DOHH2 (cell line): Measurements from ENCODE around the gene MAPK6.

Source experiments
- EZH2phosphoT487 ChIP-seq: fragments of 200-600 bp; sonication (generic); IDR thresholded peaks from 2 replicates; pipeline ENCODE4 v1.6.1; 2017; ENCODE audit warnings: borderline replicate concordance, mild to moderate bottlenecking, antibody characterized with exemption, low read length, moderate library complexity, mixed read lengths
- TF ChIP-seq, protein P1 (sequence below): fragments of 200-600 bp; sonication (generic); IDR thresholded peaks from one replicate; pipeline ENCODE4 v1.5.1; 2014; ENCODE audit warnings: antibody characterized with exemption, mild to moderate bottlenecking, low read depth, low read length; ENCODE audit not compliant: poor library complexity, severe bottlenecking

GRCh38 chr15:52102463-52102862 lies 83.4 kb downstream of the MAPK6 start:
- TF ChIP-seq, protein P1, sequence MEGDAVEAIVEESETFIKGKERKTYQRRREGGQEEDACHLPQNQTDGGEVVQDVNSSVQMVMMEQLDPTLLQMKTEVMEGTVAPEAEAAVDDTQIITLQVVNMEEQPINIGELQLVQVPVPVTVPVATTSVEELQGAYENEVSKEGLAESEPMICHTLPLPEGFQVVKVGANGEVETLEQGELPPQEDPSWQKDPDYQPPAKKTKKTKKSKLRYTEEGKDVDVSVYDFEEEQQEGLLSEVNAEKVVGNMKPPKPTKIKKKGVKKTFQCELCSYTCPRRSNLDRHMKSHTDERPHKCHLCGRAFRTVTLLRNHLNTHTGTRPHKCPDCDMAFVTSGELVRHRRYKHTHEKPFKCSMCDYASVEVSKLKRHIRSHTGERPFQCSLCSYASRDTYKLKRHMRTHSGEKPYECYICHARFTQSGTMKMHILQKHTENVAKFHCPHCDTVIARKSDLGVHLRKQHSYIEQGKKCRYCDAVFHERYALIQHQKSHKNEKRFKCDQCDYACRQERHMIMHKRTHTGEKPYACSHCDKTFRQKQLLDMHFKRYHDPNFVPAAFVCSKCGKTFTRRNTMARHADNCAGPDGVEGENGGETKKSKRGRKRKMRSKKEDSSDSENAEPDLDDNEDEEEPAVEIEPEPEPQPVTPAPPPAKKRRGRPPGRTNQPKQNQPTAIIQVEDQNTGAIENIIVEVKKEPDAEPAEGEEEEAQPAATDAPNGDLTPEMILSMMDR, result no peak
- no peak for TF ChIP-seq EZH2phosphoT487
